Measurements from ENCODE around the gene NFAM1.

NFAM1 gene

GRCh38 chr22:42414565-42415303, 17.5 kb downstream of the NFAM1 start:
- TF ChIP-seq ZFX (IDR thresholded peaks at IDR 0.05; ENCODE audit: borderline replicate concordance) (no peak), CTCF (IDR thresholded peaks at IDR 0.05) (no peak)
- no peak overlapping the region for H3K27ac ChIP-seq

- TF ChIP-seq CTCF (IDR thresholded peaks at IDR 0.05) (no peak), ZFX (IDR thresholded peaks at IDR 0.05; ENCODE audit: borderline replicate concordance) (no peak)
Observed at GRCh38 chr22:42414021-42414420, 18.2 kb downstream of the NFAM1 start.

GRCh38 chr22:42412744-42413333, 19.4 kb downstream of the NFAM1 start:
- no peak for TF ChIP-seq ZFX (IDR thresholded peaks at IDR 0.05; ENCODE audit: borderline replicate concordance)
- no peak for TF ChIP-seq CTCF (IDR thresholded peaks at IDR 0.05)

More at GRCh38 chr22:42414021-42414420, 18.2 kb downstream of the NFAM1 start:
- H3K27ac ChIP-seq: no peak overlapping the region

GRCh38 chr22:42410708-42411107, 21.5 kb downstream of the NFAM1 start:
- TF ChIP-seq ZFX (IDR thresholded peaks at IDR 0.05; ENCODE audit: borderline replicate concordance) (no peak), CTCF (IDR thresholded peaks at IDR 0.05) (no peak)
- H3K27ac ChIP-seq: no peak overlapping the region

More at GRCh38 chr22:42412744-42413333, 19.4 kb downstream of the NFAM1 start:
- no peak overlapping the region for H3K27ac ChIP-seq

- no peak overlapping the region for H3K27ac ChIP-seq
- TF ChIP-seq ZFX (IDR thresholded peaks at IDR 0.05; ENCODE audit: borderline replicate concordance) (no peak), CTCF (IDR thresholded peaks at IDR 0.05) (no peak)
Observed at GRCh38 chr22:42408810-42409529, 23.2 kb downstream of the NFAM1 start.

- no peak for TF ChIP-seq ZFX (IDR thresholded peaks at IDR 0.05; ENCODE audit: borderline replicate concordance)
- TF ChIP-seq CTCF (IDR thresholded peaks at IDR 0.05): no peak
- H3K27ac ChIP-seq: no peak overlapping the region
Observed at GRCh38 chr22:42408276-42408675, 23.9 kb downstream of the NFAM1 start.

Measured in 22Rv1 (cell line).